Choroid plexus epithelial cell (primary cell): ENCODE data around the gene NDUFAF8.

Source experiments
- DNase-seq: peaks from one replicate; pipeline ENCODE4 v3.0.0-alpha.2; 2010; ENCODE audit warnings: low read depth
- H3K4me3 ChIP-seq: 2 replicates; pipeline ENCODE4 v1.5.1; 2011; ENCODE audit warnings: low read depth, mild to moderate bottlenecking, control low read depth, low read length, moderate library complexity
- CTCF ChIP-seq: conservative IDR thresholded peaks from 2 replicates; pipeline ENCODE4 v1.5.1; 2011; ENCODE audit warnings: low read depth, mild to moderate bottlenecking, control low read depth, inconsistent platforms, low read length, moderate library complexity

NDUFAF8 gene

GRCh38 chr17:81196505-81197408 is 42.4 kb upstream of the NDUFAF8 start:
- no peak overlapping the region for H3K4me3 ChIP-seq
- TF ChIP-seq CTCF = no peak
- no peak for DNase-seq

DNA sequence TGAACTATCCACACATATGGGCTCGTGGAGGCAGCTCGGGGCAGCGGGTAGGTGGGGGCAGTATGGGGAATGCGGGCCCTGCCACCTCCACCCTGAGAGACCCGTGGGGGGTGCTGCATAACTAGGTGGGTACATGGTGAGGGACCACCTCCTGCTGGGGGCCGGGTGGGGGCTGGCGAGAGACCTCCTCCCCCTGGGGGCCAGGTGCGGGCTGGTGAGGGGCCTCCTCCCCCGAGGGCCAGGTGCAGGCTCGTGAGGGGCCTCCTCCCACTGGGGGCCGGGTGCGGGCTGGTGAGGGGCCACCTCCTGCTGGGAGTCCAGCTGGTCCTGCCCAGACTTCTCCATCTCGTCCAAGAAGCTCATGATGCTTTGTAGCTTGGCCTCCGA is 41.7 kb upstream of the NDUFAF8 start:
- no peak overlapping the region for H3K4me3 ChIP-seq
- TF ChIP-seq CTCF = no peak
- no peak for DNase-seq

DNA sequence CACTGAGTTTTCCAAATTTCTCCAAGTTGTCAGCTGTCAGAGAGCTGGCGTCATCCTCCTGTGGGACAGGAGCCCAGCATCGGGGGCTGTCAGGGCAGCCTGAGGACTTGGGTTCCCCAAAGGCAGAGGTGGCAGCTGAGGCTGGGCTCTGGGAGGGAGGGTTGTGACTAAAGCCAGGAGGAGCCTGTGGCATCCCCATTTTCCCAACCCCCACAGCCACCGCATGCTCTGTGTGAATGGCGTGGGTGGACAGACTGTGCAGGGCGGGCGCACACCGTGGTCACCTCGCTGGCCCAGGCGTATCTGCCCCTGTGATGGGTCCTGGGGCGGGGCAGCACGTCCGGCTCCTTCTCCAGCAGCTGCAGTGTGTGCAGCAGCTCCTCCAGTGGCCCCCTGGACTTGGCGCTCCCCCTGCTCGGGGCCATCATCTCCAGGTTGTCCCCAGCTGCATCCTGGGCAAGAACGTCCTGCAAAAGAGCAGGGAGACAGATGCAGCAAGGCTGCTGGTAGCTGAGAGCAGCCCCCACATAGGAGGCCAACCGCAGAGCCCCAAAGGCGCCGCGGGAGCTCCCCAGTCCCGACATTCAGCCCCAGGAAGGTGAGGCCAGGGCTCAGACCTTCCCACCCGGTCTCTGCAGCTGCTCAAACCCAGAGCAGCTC is 41.2 kb upstream of the NDUFAF8 start:
- DNase-seq = no peak
- H3K4me3 ChIP-seq = no peak overlapping the region
- TF ChIP-seq CTCF = no peak

DNA sequence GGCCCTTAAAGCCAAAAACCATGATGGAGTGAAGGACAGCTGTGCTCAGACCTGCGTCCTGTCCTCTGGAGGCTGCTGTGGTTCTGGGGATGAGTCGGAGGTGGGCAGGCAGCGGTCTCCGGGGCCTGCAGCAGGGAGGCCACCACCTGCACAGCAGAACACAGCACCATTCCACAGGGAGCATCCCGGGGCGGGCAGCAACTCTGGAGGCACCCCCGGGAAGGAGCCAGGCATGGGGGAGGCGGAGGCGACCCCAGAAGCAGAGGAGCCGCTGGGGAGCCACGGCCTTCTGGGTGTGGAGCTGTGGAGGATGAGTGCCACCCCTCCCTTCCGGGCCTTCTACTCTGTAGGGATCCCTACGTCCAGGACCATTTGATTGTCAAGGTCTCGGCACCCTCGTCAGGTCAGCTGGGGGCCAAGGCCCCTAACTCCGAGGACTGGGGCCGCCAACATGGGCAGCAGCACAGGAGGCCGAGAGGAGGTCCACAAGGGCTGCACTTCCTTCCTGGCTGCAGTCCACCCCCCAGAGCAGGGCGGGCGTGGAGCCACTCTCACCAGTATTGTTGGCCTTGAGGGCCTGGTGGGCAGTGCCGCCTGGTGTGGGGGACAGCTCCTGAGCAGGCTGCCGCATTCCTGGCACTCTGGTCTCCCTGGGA is 40.2 kb upstream of the NDUFAF8 start:
- DNase-seq = no peak
- no peak overlapping the region for H3K4me3 ChIP-seq
- no peak for TF ChIP-seq CTCF

DNA sequence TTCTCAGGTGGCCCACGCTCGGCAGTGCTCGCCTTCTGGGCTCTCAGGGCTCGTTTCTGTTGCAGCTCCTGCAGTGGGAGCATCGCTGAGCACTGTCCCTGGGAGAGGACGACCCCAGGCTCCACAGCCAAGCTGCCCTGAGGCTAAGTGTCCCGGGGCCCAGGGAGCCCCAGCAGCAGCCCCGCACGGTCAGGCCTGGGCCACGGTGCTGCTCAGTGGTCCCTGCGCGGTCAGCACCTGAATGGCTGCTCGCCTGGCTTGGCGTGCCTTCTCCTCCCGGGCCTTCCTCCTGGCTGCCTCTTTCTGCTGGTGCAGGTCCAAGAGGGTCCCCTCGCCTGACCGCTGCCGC is 39.7 kb upstream of the NDUFAF8 start:
- TF ChIP-seq CTCF = no peak
- DNase-seq = no peak
- no peak overlapping the region for H3K4me3 ChIP-seq

DNA sequence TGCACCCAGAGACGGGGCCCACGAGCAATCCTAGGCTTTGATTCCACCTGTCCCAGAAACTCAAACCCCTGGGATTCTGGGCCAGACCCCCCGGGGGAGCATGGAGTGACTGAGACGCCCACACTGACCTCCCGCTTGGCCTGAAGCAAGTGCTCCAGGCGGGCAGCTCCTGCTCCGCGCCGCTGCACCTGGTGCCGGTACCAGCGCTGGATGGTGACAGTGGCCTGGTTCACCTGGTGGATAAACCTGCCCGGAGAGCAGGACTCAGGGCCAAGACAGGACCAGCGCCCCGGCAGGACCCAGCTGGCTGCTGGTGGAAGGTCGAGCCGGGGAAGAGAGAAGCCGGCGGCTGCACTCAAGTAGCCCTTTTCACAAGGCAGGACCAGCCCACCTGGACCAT is 38.9 kb upstream of the NDUFAF8 start:
- no peak for TF ChIP-seq CTCF
- DNase-seq = no peak
- no peak overlapping the region for H3K4me3 ChIP-seq
